HEK293 (cell line): ENCODE measurements around the gene RPL36AL.

ENCODE experiments used
- BCL11B ChIP-seq: fragments of 450-650 bp; formaldehyde crosslinking; IDR thresholded peaks from 2 replicates; pipeline ENCODE4 v1.5.1; 2016; ENCODE audit warnings: low read depth, missing biosample characterization, missing genetic modification characterization
- BCL6B ChIP-seq: fragments of 450-650 bp; formaldehyde crosslinking; IDR thresholded peaks from 2 replicates; pipeline ENCODE4 v1.5.1; 2017; ENCODE audit warnings: missing biosample characterization, missing genetic modification characterization
- GLIS1 ChIP-seq: fragments of 450-650 bp; formaldehyde crosslinking; IDR thresholded peaks from 2 replicates; pipeline ENCODE4 v1.5.1; 2016; ENCODE audit warnings: missing biosample characterization, missing genetic modification characterization
- HIC1 ChIP-seq: fragments of 450-650 bp; formaldehyde crosslinking; IDR thresholded peaks from 2 replicates; pipeline ENCODE4 v1.5.1; 2016; ENCODE audit warnings: missing biosample characterization, missing genetic modification characterization
- KLF10 ChIP-seq: fragments of 450-650 bp; IDR thresholded peaks from 2 replicates; pipeline ENCODE4 v1.5.1; 2018; ENCODE audit warnings: missing biosample characterization, mild to moderate bottlenecking, missing genetic modification characterization
- KLF16 ChIP-seq: fragments of 450-650 bp; formaldehyde crosslinking; IDR thresholded peaks from 2 replicates; pipeline ENCODE4 v1.5.1; 2017; ENCODE audit warnings: missing biosample characterization, missing genetic modification characterization
- KLF17 ChIP-seq: fragments of 450-650 bp; formaldehyde crosslinking; IDR thresholded peaks from 2 replicates; pipeline ENCODE4 v1.5.1; 2016; ENCODE audit warnings: missing biosample characterization, missing genetic modification characterization
- MYNN ChIP-seq: fragments of 450-650 bp; formaldehyde crosslinking; IDR thresholded peaks from 2 replicates; pipeline ENCODE4 v1.5.1; 2016; ENCODE audit warnings: missing biosample characterization, missing genetic modification characterization, borderline replicate concordance
- MZF1 ChIP-seq: fragments of 450-650 bp; formaldehyde crosslinking; IDR thresholded peaks from 2 replicates; pipeline ENCODE4 v1.5.1; 2017; ENCODE audit warnings: missing biosample characterization, missing genetic modification characterization, borderline replicate concordance
- PRDM1 ChIP-seq: fragments of 450-650 bp; formaldehyde crosslinking; IDR thresholded peaks from 2 replicates; pipeline ENCODE4; 2016; ENCODE audit warnings: missing biosample characterization, missing genetic modification characterization
- PRDM10 ChIP-seq: fragments of 450-650 bp; formaldehyde crosslinking; IDR thresholded peaks from 2 replicates; pipeline ENCODE4 v1.5.1; 2016; ENCODE audit warnings: missing biosample characterization, missing genetic modification characterization
- TRIM28 ChIP-seq: IDR thresholded peaks from 2 replicates; pipeline ENCODE4 v1.6.1; 2011; ENCODE audit warnings: low read length, control low read depth, borderline replicate concordance
- ZBTB26 ChIP-seq: fragments of 450-650 bp; formaldehyde crosslinking; optimal IDR thresholded peaks from 2 replicates; pipeline ENCODE3; 2016; ENCODE audit warnings: missing biosample characterization, mild to moderate bottlenecking, missing genetic modification characterization
- ZBTB7A ChIP-seq: fragments of 450-650 bp; formaldehyde crosslinking; IDR thresholded peaks from 2 replicates; pipeline ENCODE4 v1.5.1; 2016; ENCODE audit warnings: low read depth, missing biosample characterization, missing genetic modification characterization
- ZFHX2 ChIP-seq: fragments of 450-650 bp; formaldehyde crosslinking; conservative IDR thresholded peaks from 2 replicates; pipeline ENCODE4 v1.5.1; 2016; ENCODE audit warnings: missing biosample characterization, missing genetic modification characterization
- ZFP37 ChIP-seq: fragments of 450-650 bp; formaldehyde crosslinking; IDR thresholded peaks from 2 replicates; pipeline ENCODE4 v1.5.1; 2016; ENCODE audit warnings: missing biosample characterization, missing genetic modification characterization
- ZNF24 ChIP-seq: fragments of 450-650 bp; formaldehyde crosslinking; IDR thresholded peaks from 2 replicates; pipeline ENCODE4 v1.5.1; 2016; ENCODE audit warnings: missing biosample characterization, missing genetic modification characterization
- ZNF341 ChIP-seq: fragments of 450-650 bp; formaldehyde crosslinking; IDR thresholded peaks from 2 replicates; pipeline ENCODE4; 2016; ENCODE audit warnings: low read depth, missing biosample characterization, missing genetic modification characterization
- ZNF544 ChIP-seq: fragments of 450-650 bp; formaldehyde crosslinking; IDR thresholded peaks from 2 replicates; pipeline ENCODE4 v1.5.0; 2017; ENCODE audit warnings: missing biosample characterization, missing genetic modification characterization
- ZNF600 ChIP-seq: fragments of 450-650 bp; formaldehyde crosslinking; IDR thresholded peaks from 2 replicates; pipeline ENCODE4 v1.5.1; 2016; ENCODE audit warnings: missing biosample characterization, missing genetic modification characterization
- ZNF610 ChIP-seq: fragments of 450-650 bp; formaldehyde crosslinking; IDR thresholded peaks from 2 replicates; pipeline ENCODE4 v1.5.1; 2016; ENCODE audit warnings: missing biosample characterization, missing genetic modification characterization, borderline replicate concordance
- ZNF629 ChIP-seq: fragments of 450-650 bp; formaldehyde crosslinking; IDR thresholded peaks from 2 replicates; pipeline ENCODE4 v1.5.1; 2017; ENCODE audit warnings: missing biosample characterization, missing genetic modification characterization
- ZNF639 ChIP-seq: fragments of 450-650 bp; formaldehyde crosslinking; IDR thresholded peaks from 2 replicates; pipeline ENCODE4 v1.5.1; 2016; ENCODE audit warnings: missing biosample characterization, missing genetic modification characterization
- ZNF654 ChIP-seq: fragments of 450-650 bp; formaldehyde crosslinking; IDR thresholded peaks from 2 replicates; pipeline ENCODE4 v1.5.1; 2016; ENCODE audit warnings: low read depth, missing biosample characterization, missing genetic modification characterization
- ZNF785 ChIP-seq: fragments of 450-650 bp; formaldehyde crosslinking; IDR thresholded peaks from 2 replicates; pipeline ENCODE4 v1.5.1; 2016; ENCODE audit warnings: missing biosample characterization, missing genetic modification characterization
- ZNF792 ChIP-seq: fragments of 450-650 bp; formaldehyde crosslinking; IDR thresholded peaks from 2 replicates; pipeline ENCODE4 v1.5.1; 2016; ENCODE audit warnings: missing biosample characterization, missing genetic modification characterization
- ZNF843 ChIP-seq: fragments of 450-650 bp; formaldehyde crosslinking; IDR thresholded peaks from 2 replicates; pipeline ENCODE4 v1.5.1; 2016; ENCODE audit warnings: missing biosample characterization, missing genetic modification characterization

RPL36AL gene

GRCh38 chr14:49586673-49587460, 33.6 kb downstream of the RPL36AL start (continued):
- TF ChIP-seq ZNF600 (peak; percentile 33; the same call in 1 of the 2 replicates), GLIS1 (tag by site-specific recombination) (peak; percentile 50), BCL11B (tag by site-specific recombination) (peak; percentile 100), KLF10 (tag by site-specific recombination) (peak; percentile 62; the same call in 1 of the 2 replicates), MYNN (tag by site-specific recombination) (0 out of 2 replicates have a peak, but pooled peaks have one; percentile 33), ZNF544 (tag by site-specific recombination) (no peak), ZFHX2 (no peak), HIC1 (tag by site-specific recombination) (peak; percentile 56; the same call in 1 of the 2 replicates), KLF17 (tag by site-specific recombination) (0 out of 2 replicates have a peak, but pooled peaks have one; percentile 8), PRDM1 (tag by site-specific recombination) (0 out of 2 replicates have a peak, but pooled peaks have one; percentile 15), TRIM28 (peak; percentile 89; the same call in 1 of the 2 replicates), ZNF610 (0 out of 2 replicates have a peak, but pooled peaks have one; percentile 1), ZNF654 (tag by site-specific recombination) (peak; percentile 63), ZNF792 (tag by site-specific recombination) (no peak), BCL6B (tag by site-specific recombination) (no peak), ZNF24 (tag by site-specific recombination) (peak; percentile 83), ZNF639 (tag by site-specific recombination) (0 out of 2 replicates have a peak, but pooled peaks have one; percentile 54), MZF1 (tag by site-specific recombination) (peak; percentile 71; the same call in 1 of the 2 replicates), ZBTB26 (tag by site-specific recombination) (peak; percentile 44), ZNF629 (tag by site-specific recombination) (peak; percentile 72), ZNF843 (peak; percentile 52; the same call in 1 of the 2 replicates), PRDM10 (peak; percentile 53; the same call in 1 of the 2 replicates), ZFP37 (tag by site-specific recombination) (peak; percentile 89), KLF16 (no peak), ZNF341 (peak; percentile 69), ZBTB7A (tag by site-specific recombination) (peak; percentile 67; the same call in 1 of the 2 replicates), ZNF785 (0 out of 2 replicates have a peak, but pooled peaks have one; percentile 4)
